NCI-H1105 treated with DMSO at 0.1 percent for 48 hours (cell line): ENCODE results near the gene SHC3.

Experiments used
- DNase-seq: peaks from one replicate; lab custom pipeline; 2025; lab: John Stamatoyannopoulos, UW

Gene SHC3

GRCh38 chr9:88985616-88986015, 193.0 kb downstream of the SHC3 start:
- no peak for DNase-seq

GRCh38 chr9:88984543-88984883, 194.1 kb downstream of the SHC3 start:
- no peak for DNase-seq

DNA sequence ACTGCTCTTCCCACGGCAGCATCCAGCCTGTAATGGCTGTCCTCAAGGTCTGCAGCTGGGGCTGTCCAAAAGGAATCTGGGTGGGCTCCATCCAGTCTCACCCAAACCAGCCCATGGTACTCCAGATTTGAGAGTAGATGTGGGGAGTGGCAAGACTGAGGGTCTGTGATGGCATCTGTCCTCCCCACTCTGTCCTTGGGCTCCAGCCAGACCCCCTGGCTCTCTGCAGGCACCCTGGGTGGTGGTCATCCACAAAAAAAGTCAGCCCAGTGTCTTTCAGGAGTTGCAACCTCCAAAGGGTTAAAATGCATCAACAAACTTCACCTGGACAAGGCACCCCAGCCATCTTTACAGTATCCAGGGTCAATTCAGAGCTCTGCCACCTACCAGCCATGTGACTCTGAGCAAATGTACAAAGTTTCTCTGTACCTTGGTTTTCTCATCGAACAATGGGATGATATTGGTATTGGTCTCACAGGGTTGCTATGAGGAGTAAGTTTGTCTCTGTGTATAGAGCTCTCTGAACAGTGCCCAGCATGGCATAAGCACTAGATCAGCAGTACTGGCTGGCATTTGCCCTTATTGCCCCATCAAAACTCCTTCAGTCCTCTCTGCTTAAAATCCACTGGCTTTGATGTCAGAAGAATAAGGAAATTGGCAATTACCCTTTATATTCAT, 194.6 kb downstream of the SHC3 start:
- no peak for DNase-seq

- no peak for DNase-seq
These were observed 197.8 kb downstream of the SHC3 start for GRCh38 chr9:88980740-88981203.

- no peak for DNase-seq
These were observed 198.8 kb downstream of the SHC3 start for GRCh38 chr9:88979791-88980190.

DNA sequence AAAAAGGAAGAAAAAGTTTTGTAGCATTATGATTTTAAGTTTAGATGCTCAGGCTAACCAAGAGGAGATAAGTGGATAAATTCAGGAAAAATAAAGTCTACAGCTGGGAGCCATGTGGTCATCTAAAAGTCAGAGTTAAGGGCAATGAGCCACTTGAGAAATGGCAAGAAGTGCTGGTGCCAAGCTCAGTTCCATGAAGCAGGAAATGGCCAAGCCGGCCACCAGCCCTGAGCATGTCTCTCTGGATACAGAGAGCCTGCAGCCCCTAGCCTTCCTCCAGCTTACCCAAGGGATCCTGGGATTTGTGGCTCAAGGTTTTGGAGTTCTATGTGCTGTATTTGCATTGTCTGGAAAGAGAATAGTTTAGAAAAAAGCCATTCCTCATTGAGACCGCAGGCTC, 199.6 kb downstream of the SHC3 start:
- no peak for DNase-seq

- DNase-seq: no peak
These were observed 200.6 kb downstream of the SHC3 start for GRCh38 chr9:88978034-88978433.

GRCh38 chr9:88976890-88977257, 201.7 kb downstream of the SHC3 start:
- DNase-seq: no peak

DNA sequence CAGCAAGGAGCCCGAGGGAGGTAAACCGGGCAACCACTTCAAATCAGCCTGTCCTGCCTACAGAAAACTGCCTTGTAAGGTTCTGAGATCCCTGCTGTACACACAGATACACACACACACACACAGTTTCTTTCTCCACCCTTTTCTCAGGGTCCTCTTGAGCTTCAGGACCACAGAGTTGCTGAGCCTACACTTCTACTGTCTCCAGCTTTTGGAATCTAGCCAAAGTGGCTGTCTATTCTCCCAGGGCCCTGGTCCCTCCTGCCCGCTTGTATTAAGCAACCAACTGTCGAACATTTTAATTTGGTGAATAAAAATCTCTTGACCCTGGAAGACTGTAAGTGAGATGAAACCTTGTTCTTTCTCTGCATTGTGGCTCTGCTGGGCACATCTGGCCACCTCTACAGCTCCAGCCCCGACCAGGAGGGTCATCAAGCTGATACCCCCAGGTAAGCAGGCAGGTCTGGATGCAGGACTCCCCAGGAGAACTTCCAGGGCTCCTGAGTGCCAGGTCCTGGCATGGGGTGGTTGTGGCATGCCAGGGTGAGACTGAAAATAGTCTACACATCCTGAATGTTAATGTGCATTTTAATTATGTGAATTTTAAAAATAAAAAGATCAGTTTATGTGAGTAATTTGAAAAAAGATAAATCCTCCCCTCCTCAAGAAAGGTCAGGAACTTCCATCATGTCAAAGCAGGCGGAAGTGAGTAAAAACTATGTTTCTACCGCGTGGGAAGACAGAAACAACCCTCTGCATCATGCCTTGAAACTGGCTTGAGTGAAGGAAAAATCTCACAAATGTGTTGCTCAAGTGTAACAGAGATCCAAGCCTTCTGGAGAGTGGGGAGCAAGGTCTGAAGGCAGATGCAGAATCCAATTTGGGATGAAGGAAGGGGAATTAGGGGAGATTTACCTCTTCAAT, 202.4 kb downstream of the SHC3 start:
- no peak for DNase-seq

- no peak for DNase-seq
These were observed 204.0 kb downstream of the SHC3 start for GRCh38 chr9:88974641-88975040.

DNA sequence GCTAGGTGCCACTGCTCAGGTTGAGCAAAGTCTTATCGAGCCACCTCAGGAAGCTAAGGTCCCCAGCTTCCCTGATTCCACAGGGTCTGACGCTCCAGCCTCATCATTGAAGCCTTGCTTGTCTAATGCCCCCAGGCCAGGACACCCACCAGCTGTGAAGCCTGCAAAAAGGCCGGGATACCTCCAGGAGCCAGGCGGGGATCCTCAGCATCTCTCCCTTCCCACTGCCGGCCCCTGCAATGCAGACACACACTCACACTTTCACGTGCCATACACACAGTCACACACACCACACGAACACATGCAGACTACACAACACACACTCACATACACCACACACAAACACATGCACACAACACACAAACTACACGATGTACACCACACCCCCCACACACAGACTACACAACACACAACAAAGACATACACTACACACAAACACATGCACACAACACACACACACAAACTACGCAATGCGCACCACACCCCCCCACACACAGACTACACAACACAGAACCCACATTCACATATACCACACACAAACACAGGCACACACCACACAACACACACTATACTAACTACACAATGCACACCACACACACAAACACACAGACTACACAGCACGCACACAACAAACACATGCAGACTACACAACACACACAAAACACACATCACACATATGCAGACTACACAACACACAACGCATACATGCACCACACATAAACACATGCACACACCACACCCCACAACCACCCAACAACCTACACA, 205.2 kb downstream of the SHC3 start:
- DNase-seq: no peak

DNA sequence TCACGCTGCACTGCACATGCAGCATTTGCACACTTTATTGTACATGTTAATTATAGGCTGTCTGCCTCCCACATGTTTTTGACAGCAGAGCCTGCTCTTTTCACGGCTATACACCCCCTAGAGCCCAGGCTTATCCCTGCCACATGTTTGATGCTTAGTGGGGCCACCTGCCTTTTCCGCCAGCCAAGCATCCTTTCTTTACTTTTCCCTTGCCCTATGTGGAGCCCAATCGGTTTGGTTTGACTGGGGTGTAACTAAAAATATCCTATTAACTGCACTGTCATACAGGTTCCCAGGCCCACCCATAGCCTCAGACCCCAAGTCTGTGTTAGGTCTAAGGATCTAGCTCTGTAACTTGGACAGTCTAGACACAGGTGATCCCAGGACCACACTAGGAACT, 206.2 kb downstream of the SHC3 start:
- no peak for DNase-seq

- no peak for DNase-seq
These were observed 207.3 kb downstream of the SHC3 start for GRCh38 chr9:88971131-88971960.

DNA sequence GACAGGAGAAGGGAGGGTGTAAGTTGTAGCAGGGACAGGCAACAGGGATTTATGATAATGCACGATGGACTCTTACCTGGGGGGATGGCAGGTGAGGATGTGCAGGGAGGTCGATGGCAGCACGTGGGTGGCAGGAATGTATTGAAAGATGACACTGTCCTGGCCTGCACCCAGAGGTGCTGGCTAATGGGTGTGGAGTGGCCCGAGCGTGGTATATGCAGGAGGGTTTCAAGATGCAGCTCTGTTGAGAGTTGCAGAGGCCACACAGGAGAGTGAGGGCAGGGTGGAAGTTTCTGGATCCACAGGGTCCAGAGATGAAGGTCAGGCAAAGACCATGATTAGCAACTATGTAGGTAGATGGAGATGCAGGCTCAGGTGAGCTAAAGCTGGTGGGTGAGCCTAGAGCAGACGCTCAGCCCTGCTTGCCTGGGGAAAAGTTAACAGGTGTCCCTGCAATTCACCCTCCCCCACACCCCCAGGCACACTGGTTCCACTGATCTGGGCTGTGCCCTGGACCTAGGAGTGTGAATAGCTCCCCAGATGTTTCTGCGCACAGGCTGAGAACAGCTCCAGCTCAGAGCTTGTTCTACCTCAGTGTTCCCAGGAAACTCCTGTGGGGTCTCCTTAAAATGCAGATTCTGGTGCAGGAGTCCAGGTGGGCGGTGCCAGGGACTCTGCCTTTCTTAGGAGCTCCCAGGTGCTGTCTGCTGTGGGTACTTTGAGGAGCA, 208.8 kb downstream of the SHC3 start:
- DNase-seq: peak; percentile 8

DNA sequence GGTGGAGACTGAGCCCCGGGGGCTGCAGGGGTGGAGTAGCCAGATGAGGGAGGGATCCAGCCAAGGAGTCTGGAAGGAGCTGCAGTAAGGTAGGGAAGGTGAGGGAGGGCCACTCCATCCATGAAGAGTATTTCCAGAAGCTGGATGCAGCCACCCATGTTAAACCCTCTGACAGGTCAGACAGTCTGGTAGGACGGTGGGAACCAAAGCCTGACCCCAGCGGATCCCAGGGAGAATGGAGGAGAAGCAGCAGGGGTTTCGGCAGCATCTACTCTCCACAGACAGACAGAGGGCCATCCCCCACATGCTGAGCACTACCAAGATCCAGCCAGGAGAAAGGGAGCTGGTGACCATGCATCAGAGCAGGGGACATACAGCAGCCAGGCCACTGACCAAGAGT, 209.8 kb downstream of the SHC3 start:
- no peak for DNase-seq

- DNase-seq: no peak
These were observed 211.5 kb downstream of the SHC3 start for GRCh38 chr9:88966894-88967676.

DNA sequence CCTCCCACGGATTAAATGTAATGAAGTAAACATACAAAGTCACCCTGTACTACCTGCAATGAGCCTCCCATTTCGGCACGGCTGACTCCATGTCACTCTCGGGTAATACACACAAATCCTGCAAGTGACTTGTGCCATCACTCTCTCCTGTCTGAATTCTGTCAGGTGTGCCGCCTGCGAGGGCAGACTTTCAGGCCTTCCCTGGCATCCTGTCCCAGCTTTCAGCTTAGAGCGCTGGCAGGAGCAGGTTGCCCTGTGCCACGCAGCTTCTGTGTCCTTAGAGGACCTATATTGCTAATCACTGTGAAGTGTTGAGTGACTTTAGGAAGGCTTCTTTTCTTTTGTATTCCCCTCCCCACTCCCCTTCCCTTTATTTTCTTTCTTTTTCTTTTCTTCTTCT, 213.1 kb downstream of the SHC3 start:
- DNase-seq: no peak

DNA sequence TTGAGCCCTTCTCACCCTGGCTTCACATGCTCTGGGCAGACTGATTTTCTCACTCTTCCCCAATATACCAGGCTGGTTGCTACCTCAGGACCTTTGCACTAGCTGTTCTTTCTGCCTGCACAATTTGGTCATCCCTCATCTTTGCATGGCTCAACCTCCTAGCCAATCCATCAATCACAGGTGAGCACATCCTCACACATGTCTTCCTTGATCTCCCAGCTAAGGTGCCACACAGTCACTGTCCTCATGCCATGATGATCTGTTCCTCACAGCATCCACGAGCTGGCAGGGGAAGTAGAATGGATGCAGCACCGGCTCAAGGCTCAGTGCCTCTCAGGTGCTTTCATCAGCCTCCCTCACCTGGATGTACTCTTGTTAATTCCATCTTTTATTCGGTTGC, 218.0 kb downstream of the SHC3 start:
- no peak for DNase-seq

DNA sequence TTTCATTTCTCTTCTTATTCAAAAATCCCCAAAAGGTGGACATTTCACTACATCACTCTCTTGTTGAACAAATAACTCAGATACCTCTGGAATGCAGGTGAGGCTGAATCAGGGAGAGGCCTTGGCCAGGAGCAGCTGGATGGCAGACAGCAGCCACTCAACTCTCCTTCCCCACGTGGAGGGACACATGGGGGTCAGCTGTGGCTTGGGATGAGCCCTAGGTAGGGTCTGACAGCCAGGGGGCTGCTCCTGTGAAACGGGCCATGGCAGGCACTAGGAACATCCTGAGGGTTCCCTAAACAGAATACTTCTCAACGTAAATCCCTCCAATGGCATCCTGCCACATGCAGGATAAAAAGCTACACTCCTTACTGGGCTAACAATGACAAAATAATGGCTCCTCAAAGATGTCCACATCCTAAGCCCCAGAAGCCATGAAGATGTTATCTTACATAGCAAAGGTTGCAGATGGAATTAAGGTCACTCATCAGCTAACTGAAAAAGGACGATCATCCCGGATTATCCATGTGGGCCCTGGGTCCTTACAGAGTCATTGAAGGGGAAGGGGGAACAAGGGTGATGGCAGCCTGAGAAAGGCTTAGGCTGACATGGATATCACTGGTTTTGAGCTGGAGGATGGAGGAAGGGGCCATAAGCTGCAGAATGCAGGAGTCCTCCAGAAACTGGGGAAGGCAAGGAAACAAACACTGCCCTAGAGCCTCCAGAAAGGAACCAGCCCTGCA, 218.7 kb downstream of the SHC3 start:
- DNase-seq: no peak

- DNase-seq: no peak
These were observed 221.1 kb downstream of the SHC3 start for GRCh38 chr9:88957526-88957925.
